ENCODE measurements around the gene TMEM272.

TMEM272 gene, protein sequence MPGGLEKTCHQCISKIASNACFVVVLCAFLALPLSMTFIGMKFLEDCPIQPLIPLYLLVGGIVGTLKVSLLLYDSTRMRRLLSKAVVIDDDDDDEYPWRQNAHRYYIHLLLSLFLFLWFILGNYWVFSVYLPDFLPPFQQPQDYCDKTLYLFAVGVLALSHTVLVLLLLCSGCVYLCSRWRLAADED

GRCh38 chr13:51844862-51845573, at the start of gene TMEM272:
Gene TMEM272, minus strand, starts transcription at chr13:51845177. Its CDS starts 6,647 bp downstream, at chr13:51838530.
- no peak for DNase-seq

- DNase-seq, result no peak
These were observed 49.3 kb upstream of the TMEM272 start for GRCh38 chr13:51894239-51894638.

DNA sequence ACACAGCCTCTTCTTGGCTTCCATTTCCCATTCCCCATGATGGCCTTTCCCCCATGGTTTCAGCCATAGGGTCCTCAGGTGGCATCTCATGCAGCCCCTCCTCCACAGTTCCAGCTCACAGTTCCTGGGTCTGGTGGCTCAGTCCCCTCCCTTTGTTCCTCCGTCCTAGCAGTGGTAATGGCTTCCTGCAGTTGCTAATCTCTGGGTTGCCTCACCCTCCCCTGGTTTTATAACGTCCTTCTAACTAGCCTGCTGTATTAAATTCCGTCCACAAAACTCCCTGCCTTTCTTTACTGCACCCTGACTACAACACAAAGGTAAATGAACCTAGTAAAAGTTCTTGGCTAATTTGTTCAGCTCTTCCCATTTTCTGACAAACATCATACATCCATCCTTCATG, 47.7 kb upstream of the TMEM272 start:
- no peak for DNase-seq

DNA sequence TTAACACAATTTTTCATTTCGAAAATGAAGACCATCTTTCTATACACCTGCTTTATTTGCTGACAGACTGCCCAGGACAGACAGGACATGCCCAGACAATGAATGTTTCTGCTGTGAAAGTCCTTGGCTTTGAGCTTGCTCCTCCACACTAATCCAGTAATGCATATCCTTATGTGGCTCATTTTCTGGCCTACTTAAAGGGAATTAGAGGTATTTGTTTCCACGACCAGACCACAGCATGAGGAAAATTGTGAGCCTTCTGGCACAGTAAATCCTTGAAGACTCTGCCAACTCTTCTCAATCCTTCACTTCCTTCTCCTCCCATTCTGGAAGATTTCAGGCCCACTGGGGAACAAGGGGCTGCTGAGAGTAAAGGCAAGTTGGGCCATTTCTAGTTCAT, 42.5 kb upstream of the TMEM272 start:
- peak; percentile 2 for DNase-seq

DNA sequence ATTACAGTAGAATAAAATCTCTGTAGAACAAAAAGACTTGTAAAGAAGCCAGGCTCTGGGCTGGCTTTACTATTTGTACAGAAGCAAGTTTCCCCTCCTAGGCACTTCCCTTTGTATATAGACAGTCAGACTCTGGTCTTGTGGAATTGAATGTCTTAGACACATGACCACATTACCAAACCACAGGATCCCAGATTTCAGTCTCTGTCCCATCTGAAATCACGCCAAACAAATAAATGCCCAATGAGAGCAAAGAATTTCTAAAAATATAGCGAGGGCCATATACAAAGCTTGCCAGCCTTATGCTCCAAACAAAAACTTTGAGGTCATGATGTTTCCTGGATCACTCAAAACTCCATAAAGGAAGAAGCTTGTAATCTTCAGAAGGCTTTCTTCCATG, 40.7 kb upstream of the TMEM272 start:
- no peak for DNase-seq

DNA sequence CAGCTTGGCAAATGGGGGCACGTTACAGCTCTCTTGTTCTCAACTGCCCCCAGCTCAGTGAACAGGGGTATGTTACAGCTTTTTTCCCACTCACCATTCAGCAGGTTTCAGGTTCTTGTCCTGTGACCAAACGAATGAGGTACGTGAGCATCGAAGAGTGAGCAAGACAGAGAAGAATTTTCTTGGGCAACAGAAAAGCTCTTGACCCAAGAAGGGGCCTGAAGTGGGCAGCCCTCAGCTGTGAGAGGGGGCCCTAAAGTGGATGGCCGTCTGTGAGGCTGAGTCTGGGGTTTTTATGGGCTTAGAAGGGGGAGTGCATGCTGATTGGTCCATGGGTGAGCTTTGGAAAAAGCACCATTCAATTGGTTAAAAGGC, 38.2 kb upstream of the TMEM272 start:
- DNase-seq, result no peak

DNA sequence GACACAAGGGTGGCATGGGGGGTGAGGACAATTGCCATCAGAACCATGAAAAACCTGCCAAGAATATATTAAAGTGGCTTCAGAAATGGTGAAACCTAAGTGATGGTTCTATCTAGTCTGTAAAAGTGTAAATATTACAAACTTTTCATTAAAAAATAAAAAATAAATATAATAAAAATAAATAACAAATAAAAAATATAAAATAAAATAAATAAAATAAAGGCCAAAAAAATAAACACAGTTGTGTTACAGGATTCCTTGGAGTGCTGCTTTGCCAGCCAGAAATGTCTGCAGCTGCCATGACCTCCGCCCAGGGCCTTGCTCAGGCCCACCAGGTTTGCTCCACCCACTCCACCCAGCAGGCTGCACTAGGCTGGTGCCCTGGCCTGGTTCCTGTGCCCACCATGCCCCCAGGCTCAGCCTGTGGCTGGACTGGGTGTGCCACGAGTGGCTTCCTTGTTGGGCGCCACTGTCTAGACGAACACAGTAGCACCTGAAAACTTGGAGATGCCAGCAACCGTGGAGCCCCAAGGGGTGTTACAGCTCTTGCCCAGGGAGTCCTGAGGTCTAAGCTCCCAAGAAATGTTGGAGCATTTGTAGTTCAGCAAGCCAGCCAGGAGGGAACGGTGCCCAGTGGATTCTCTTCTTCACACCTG, 37.7 kb upstream of the TMEM272 start:
- no peak for DNase-seq

DNA sequence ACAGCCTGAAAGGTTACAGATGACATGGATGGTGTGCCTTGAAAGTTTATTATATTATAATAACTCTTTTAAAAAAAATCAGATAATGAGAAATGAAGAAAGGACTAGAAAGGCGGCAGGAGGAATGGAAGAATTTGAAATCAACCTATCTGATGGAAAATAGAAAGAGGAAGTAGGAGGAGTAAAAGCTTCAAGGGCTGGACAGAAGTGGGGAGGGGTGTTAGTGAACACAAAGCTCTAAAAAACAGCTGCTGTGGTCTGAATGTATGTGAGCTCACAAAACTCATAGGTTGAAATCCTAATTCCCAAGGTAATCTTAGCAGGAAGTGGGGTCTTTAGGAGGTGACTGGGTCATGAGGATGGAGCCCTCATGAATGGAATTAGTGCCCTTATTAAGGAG, 36.3 kb upstream of the TMEM272 start:
- DNase-seq, result no peak

DNA sequence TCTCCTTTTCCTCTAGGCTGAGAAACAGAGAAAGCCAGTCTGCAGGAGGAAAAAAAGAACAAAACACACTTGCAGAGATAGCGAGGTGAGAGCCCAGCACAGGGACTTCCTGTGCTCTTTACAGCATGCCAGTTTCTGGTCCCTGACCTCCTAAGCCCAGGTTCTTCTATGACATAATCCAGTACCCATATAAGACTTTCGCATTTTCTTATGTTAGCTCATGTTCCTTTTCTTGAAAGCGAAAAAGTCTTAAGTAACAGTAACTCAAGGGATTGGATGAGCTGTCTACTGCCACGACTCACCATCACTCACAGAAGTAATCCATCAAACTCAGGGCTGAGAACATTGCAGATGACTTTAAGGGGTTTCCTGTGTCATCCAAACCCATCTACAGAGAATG, 34.2 kb upstream of the TMEM272 start:
- no peak for DNase-seq

DNA sequence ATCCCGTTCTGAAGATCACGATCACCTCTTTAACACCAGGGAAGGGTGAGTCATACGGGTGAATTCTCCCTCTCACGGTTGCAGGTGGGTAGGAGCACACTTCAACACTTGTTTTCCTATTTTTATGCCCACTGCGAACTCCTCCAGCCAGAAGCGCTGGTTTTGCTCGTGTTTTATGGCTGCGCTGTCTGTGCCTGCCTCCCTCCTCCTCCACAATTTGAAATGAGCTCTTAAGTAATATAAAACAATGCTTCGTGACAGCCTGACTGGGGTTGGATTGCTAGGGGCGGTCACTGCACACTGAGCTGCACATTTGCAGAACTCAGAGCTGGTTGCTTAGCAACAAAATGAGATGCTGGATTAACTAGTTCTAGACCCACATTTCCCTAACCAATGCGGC, 29.7 kb upstream of the TMEM272 start:
- DNase-seq, result peak; percentile 13

DNA sequence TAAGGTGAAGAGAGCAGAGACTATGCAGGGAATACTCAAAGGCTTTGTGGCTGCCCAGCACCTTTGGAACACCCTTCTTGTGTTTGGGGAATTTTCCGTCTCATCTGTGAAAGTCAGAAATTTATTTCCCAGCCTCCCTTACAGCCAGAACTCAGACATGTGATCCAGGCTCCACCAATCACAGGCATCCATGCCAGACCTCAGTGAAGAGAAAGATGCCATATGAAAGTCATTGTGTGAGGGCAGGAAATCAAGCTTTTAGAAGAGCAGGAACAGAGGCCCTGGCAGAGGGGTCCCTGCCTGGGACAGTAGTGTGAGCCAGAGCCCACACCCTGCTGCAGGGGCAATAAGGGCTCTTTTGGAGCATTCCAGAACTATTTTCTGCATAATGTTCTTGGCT, 28.9 kb upstream of the TMEM272 start:
- no peak for DNase-seq

GRCh38 chr13:51873117-51873798, 28.3 kb upstream of the TMEM272 start:
- DNase-seq, result no peak

- no peak for DNase-seq
These were observed 25.6 kb upstream of the TMEM272 start for GRCh38 chr13:51870616-51871015.

DNA sequence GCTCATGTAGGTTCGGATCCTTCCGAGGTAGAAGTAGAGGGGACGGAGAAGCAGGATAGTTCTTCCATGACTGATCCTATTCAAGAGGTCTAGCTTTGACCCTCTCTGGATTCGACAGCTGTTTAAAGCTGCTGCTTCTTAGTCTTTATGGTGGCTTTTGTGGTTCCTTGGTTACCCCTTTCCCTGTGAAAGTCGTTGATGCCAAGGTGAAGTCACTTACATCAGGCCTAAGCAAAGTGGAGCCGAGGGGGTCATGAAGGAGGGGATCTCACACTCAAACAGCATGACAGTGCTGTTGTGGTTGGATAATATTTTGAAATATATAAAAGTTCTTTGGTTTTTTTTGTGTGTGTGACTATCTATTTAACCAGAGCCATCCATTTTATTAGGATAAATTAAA, 24.9 kb upstream of the TMEM272 start:
- DNase-seq, result no peak

GRCh38 chr13:51867062-51867461, 22.1 kb upstream of the TMEM272 start:
- DNase-seq, result no peak

DNA sequence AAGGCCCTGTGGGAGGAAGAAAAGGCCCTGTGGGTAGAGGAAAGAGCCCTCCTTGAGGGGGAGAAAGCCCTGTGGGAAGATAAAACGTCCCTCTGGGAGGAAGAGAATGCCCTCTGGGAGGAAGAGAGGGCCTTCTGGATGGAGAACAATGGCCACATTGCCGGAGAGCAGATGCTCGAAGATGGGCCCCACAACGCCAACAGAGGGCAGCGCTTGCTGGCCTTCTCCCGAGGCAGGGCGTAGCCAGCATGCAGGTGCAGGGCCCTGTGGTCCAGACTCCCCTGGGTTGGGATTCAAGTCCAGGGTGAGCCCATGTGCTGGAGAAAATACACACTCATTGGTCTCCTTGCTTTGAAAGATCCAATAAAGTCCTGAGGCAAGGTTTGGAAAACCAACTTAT, 20.9 kb upstream of the TMEM272 start:
- no peak for DNase-seq

GRCh38 chr13:51862957-51863356, 18.0 kb upstream of the TMEM272 start:
- no peak for DNase-seq

GRCh38 chr13:51861723-51862300, 16.8 kb upstream of the TMEM272 start, which contains the start of gene CCDC70:
Gene CCDC70, plus strand, starts transcription at chr13:51861969. Its CDS starts 3,443 bp downstream, at chr13:51865412.
- DNase-seq, result no peak

- no peak for DNase-seq
These were observed 13.7 kb upstream of the TMEM272 start for GRCh38 chr13:51858433-51859247.

DNA sequence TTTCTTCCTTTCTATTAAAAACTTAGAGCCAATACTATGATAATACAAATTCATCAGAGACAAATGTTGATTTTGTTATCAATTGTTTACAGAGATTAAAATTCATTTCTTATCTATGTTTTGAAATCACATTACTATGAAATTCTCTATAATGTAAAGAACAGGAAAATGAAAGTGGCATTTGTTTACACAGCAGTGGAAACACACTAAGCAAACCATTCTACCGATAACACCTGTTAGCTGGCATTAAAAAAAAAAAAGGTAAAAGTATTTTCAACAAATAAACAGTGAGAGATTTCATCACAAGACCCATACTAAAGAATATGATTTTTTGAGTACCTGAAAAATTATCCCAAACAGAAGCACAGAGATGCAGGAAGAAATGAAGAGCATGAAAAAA, 12.0 kb upstream of the TMEM272 start:
- no peak for DNase-seq

- DNase-seq, result no peak
These were observed 11.2 kb upstream of the TMEM272 start for GRCh38 chr13:51856027-51856736.
